Loucy (cell line): Measurements from ENCODE around the gene PTMS.

ENCODE experiments used
- H2AFZ ChIP-seq: fragments of 200-600 bp; sonication (generic); 2 replicates; pipeline ENCODE4 v1.6.0; 2016; ENCODE audit warnings: antibody characterized with exemption, mild to moderate bottlenecking, low read length, moderate library complexity
- H3F3A ChIP-seq: fragments of 200-600 bp; 2 replicates; pipeline ENCODE4 v1.6.0; 2016; ENCODE audit warnings: antibody characterized with exemption, low read depth, mild to moderate bottlenecking
- H3K27me3 ChIP-seq: fragments of 200-600 bp; sonication (generic); 2 replicates; pipeline ENCODE4 v1.6.1; 2014; ENCODE audit warnings: low read length, mild to moderate bottlenecking; ENCODE audit not compliant: insufficient read depth, poor library complexity, severe bottlenecking
- H3K36me3 ChIP-seq: fragments of 200-600 bp; sonication (generic); 2 replicates; pipeline ENCODE4 v1.6.1; 2016; ENCODE audit warnings: low read length; ENCODE audit not compliant: insufficient read depth
- H3K4me1 ChIP-seq: fragments of 200-600 bp; sonication (generic); 2 replicates; pipeline ENCODE4 v1.5.1; 2014; ENCODE audit warnings: low read length, mild to moderate bottlenecking; ENCODE audit not compliant: insufficient read depth, poor library complexity, severe bottlenecking
- H3K4me2 ChIP-seq: fragments of 200-600 bp; sonication (generic); 2 replicates; pipeline ENCODE4 v1.6.0; 2014; ENCODE audit warnings: antibody characterized with exemption, low read length, low read depth, mild to moderate bottlenecking; ENCODE audit not compliant: poor library complexity, severe bottlenecking
- H3K4me3 ChIP-seq: fragments of 200-600 bp; sonication (generic); 2 replicates; pipeline ENCODE4 v1.5.1; 2014; ENCODE audit warnings: low read length, mild to moderate bottlenecking, mixed read lengths; ENCODE audit not compliant: poor library complexity, severe bottlenecking
- H3K79me2 ChIP-seq: fragments of 200-600 bp; sonication (generic); 2 replicates; pipeline ENCODE4 v1.6.1; 2014; ENCODE audit warnings: low read length; ENCODE audit not compliant: insufficient read depth
- H3K9ac ChIP-seq: fragments of 200-600 bp; sonication (generic); 2 replicates; pipeline ENCODE4 v1.6.0; 2014; ENCODE audit warnings: mild to moderate bottlenecking, low read depth, low read length, moderate library complexity; ENCODE audit not compliant: poor library complexity, severe bottlenecking
- H3K9me2 ChIP-seq: fragments of 200-600 bp; sonication (generic); replicated peaks from 2 replicates; pipeline ENCODE4 v1.6.1; 2016; ENCODE audit warnings: low read depth, low read length, mixed read lengths
- H3K9me3 ChIP-seq: fragments of 200-600 bp; sonication (generic); 2 replicates; pipeline ENCODE4 v1.6.1; 2014; ENCODE audit warnings: mild to moderate bottlenecking, antibody characterized with exemption, low read length, low read depth; ENCODE audit not compliant: insufficient read depth
- H4K20me1 ChIP-seq: fragments of 200-600 bp; sonication (generic); 2 replicates; pipeline ENCODE4 v1.6.0; 2014; ENCODE audit warnings: antibody characterized with exemption, low read length, mild to moderate bottlenecking; ENCODE audit not compliant: insufficient read depth, poor library complexity, severe bottlenecking
- EZH2phosphoT487 ChIP-seq: fragments of 200-600 bp; IDR thresholded peaks from 2 replicates; pipeline ENCODE4 v1.6.1; 2018; ENCODE audit warnings: antibody characterized with exemption, mild to moderate bottlenecking, moderate library complexity, borderline replicate concordance
- TF ChIP-seq, protein P1 (sequence below): fragments of 200-600 bp; sonication (generic); conservative IDR thresholded peaks from 2 replicates; pipeline ENCODE4 v1.5.1; 2014; ENCODE audit warnings: mild to moderate bottlenecking, antibody characterized with exemption, low read length

Gene PTMS

DNA sequence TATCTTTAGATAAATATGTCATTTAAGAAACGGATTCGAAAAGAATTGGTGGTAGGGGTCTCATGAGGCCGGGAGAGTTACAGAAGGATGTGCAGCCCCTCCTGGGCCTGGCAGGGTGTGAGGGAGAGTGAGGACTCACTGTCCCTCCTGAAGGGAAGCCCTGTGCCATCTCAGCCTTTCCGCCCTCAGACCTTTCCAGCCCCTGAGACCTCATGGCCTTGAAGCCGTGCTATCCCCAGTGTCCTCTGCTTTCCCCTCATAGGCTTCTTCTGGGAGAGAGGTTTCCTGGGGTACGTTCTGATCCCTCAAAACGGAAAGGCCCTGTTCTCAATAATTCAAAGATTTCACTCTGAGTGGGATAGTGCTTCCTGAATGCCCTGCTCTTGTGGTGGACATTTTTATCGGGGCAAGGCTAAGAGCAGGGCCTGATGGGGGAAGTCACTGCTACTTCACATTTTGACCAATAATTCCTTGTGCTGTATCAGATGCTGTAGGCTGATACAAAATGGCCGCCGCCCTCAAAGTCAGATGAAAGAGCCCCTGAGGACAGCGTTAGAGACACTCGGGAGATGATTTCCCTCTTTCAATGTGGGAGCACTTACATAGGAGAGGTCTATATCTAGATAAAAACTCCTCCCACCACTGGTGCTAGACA is 24.5 kb downstream of the PTMS start:
- H3K9ac ChIP-seq = no peak overlapping the region
- no peak overlapping the region for H3K4me2 ChIP-seq
- H3K4me3 ChIP-seq = no peak overlapping the region

DNA sequence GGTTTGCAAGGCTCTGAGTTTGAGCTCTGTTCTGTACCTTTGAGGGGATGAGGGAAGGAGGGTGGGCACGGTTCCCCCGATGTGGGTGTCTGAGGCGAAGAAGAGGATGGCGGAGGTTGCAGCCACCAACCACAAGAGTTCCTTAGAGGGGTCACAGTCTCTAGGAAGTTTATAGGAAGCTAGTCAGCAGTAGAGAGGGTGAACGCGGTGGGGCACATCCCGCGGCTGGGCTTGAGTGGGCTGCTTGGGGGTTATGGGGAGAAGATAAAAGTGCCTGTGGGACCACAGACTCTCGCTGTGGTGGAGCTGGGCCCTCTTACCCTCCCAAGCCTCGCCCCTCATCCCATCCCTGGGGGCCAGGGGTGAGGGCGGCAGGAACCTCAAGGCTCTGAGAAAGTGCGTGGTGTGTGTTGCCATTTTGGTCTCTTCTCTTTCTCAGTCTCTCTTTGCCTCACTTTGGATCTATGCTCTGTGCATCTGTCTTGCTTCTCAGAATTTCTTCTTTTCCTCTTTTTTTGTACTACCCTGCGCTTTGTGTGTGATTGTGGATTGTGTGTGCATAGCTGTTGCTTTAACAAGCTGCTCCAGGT is 25.9 kb downstream of the PTMS start:
- no peaks in the 10 kb centered on the region for H3K9me2 ChIP-seq
- no peaks in the 10 kb centered on the region for H3F3A ChIP-seq
- H2AFZ ChIP-seq = peak overlapping the region; percentile 79
- no peaks in the 10 kb centered on the region for H3K27me3 ChIP-seq
- peaks cover 21% of the 10 kb centered on the region for H3K4me1 ChIP-seq
- no peaks in the 10 kb centered on the region for H3K79me2 ChIP-seq
- peak overlapping the region; percentile 58 for H3K9ac ChIP-seq
- H3K4me2 ChIP-seq = peak overlapping the region; percentile 63
- TF ChIP-seq EZH2phosphoT487 = no peak
- TF ChIP-seq, protein P1, sequence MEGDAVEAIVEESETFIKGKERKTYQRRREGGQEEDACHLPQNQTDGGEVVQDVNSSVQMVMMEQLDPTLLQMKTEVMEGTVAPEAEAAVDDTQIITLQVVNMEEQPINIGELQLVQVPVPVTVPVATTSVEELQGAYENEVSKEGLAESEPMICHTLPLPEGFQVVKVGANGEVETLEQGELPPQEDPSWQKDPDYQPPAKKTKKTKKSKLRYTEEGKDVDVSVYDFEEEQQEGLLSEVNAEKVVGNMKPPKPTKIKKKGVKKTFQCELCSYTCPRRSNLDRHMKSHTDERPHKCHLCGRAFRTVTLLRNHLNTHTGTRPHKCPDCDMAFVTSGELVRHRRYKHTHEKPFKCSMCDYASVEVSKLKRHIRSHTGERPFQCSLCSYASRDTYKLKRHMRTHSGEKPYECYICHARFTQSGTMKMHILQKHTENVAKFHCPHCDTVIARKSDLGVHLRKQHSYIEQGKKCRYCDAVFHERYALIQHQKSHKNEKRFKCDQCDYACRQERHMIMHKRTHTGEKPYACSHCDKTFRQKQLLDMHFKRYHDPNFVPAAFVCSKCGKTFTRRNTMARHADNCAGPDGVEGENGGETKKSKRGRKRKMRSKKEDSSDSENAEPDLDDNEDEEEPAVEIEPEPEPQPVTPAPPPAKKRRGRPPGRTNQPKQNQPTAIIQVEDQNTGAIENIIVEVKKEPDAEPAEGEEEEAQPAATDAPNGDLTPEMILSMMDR = no peak
- H4K20me1 ChIP-seq = no peaks in the 10 kb centered on the region
- peak overlapping the region; percentile 52 for H3K4me3 ChIP-seq
- H3K36me3 ChIP-seq = no peaks in the 10 kb centered on the region
- no peaks in the 10 kb centered on the region for H3K9me3 ChIP-seq

More for the DNA sequence above, 24.5 kb downstream of the PTMS start:
- H3K36me3 ChIP-seq = no peaks in the 10 kb centered on the region
- H3K9me3 ChIP-seq = no peaks in the 10 kb centered on the region
- TF ChIP-seq, protein P1 = no peak
- no peak for TF ChIP-seq EZH2phosphoT487
- no peak overlapping the region for H2AFZ ChIP-seq
- H3K27me3 ChIP-seq = no peaks in the 10 kb centered on the region
- H3F3A ChIP-seq = no peaks in the 10 kb centered on the region
- no peaks in the 10 kb centered on the region for H3K9me2 ChIP-seq
- peaks cover 29% of the 10 kb centered on the region for H3K4me1 ChIP-seq
- no peaks in the 10 kb centered on the region for H4K20me1 ChIP-seq
- H3K79me2 ChIP-seq = no peaks in the 10 kb centered on the region

DNA sequence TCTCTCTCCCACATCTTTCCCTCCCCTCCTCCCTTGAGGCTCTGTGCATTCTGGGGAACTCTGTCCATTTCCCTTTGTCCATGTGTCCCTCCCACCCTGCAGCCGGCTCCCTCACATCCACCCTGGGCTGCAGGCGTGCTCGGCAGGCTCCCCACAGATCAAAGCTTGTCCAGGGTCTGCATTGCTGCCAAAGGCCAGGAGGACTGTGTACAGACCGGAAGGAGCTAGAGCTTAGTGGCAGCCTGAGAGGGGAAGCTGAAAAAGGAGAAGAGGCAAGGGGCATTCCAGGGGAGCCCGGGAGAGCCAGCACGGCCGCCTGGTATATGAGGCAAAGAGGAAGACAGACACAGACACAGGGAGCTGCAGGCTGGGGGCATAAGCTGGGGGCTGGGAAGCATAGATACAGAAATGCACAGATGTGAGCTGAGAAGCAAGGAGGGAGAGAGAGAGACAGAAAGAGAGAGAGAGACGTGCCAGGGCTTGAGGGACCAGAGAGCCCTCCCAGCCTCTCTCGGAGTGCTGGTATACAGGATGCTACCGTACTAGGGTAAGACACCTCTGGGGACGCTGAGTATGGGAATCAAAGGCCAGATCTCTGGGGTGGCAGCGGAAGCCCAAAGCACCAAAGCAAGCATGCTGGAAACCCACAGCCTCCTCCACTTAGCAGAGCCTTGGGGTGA is 26.5 kb downstream of the PTMS start:
- H3K9me3 ChIP-seq = no peaks in the 10 kb centered on the region
- no peaks in the 10 kb centered on the region for H4K20me1 ChIP-seq
- H3K79me2 ChIP-seq = no peaks in the 10 kb centered on the region
- H3K4me3 ChIP-seq = peak overlapping the region; percentile 52
- H3K4me1 ChIP-seq = peaks cover 20% of the 10 kb centered on the region
- H3K27me3 ChIP-seq = no peaks in the 10 kb centered on the region
- no peaks in the 10 kb centered on the region for H3F3A ChIP-seq
- H3K4me2 ChIP-seq = peak overlapping the region; percentile 63
- H2AFZ ChIP-seq = peak overlapping the region; percentile 79
- no peak for TF ChIP-seq EZH2phosphoT487
- TF ChIP-seq, protein P1 = no peak
- H3K9ac ChIP-seq = peak overlapping the region; percentile 58
- H3K36me3 ChIP-seq = no peaks in the 10 kb centered on the region
- H3K9me2 ChIP-seq = no peaks in the 10 kb centered on the region
